NCI-H1694 (cell line): ENCODE results near the gene RRAGD.

Experiments
- DNase-seq: peaks from one replicate; lab custom pipeline; 2025; lab: John Stamatoyannopoulos, UW

Gene RRAGD

DNA sequence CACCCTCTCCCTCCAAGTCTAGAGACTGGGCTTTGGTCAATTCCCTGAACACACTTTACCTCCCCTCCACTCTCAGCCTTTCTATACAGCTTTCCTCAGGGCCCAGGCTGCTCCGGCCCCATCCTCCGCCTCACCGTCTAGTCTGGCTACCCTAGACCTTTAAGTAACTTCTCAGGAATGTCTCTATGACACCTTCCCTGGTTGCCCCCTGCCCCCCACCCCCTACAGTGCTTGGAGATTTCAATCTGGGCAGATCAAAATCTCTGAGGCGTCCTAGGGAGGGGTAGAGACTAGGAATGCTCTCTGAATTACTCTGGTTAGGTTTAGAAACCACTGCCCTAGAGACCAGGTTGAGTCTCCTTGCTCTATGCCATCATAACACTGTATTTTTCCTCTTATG, 65.6 kb downstream of the RRAGD start:
- no peak for DNase-seq

GRCh38 chr6:89339565-89339964, 72.5 kb downstream of the RRAGD start:
- no peak for DNase-seq

DNA sequence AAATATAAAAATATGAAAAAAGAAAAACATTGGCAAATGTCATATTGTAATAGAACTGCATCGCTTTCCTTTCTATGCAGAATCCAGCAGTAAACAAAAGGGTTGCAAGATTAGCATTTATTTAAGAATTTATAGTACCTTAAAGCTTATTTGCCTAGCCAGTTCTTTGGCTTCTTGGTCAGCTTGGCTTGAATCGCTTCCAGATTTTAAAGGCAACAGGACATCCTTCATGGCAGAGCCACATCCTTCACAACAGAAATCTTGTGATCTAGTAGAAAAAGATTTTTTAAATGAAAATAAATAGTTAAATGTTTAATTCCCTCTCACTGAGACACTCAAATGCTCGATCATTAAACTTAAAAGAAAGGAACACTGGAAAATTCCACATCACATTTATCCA, 76.9 kb downstream of the RRAGD start:
- no peak for DNase-seq

DNA sequence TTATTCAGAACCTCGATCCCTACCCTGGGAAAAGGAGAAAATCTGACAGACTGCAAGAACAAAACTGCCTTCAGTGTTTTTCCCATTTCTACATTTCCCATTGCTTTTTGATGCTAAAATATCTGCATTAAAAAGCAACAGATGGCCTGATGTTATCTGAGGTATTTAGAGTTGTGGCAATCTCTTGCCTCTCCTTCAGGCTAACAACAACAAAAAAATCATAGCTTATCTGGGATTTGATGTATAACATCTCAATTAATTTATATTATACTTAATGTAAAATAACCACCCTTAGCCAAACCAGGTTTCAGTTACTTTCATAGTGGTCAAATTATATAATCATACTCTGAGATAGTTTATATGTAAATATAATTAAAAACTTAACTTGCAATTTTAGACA, 81.2 kb downstream of the RRAGD start:
- DNase-seq: no peak

- no peak for DNase-seq
These were observed 83.1 kb downstream of the RRAGD start for GRCh38 chr6:89328976-89329375.

DNA sequence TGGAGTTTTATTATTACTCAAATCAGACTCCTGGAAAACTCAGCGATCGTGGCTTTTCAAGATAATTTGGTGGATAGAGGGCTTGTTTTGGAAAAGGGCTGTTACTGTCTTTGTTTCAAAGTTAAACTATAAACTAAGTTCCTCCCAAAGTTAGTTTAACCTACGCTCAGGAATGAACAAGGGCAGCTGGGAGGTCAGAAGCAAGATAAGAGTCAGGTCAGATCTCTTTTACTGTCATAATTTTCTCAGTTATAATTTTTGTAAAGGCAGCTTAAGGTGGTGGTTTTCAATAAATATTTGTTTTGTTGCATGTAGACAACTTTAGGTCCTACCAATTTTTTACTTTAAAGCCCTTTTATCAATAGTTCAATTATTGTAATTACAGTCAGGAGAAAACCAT, 87.8 kb downstream of the RRAGD start:
- no peak for DNase-seq

- DNase-seq: no peak
These were observed 88.5 kb downstream of the RRAGD start for GRCh38 chr6:89323511-89323971.

DNA sequence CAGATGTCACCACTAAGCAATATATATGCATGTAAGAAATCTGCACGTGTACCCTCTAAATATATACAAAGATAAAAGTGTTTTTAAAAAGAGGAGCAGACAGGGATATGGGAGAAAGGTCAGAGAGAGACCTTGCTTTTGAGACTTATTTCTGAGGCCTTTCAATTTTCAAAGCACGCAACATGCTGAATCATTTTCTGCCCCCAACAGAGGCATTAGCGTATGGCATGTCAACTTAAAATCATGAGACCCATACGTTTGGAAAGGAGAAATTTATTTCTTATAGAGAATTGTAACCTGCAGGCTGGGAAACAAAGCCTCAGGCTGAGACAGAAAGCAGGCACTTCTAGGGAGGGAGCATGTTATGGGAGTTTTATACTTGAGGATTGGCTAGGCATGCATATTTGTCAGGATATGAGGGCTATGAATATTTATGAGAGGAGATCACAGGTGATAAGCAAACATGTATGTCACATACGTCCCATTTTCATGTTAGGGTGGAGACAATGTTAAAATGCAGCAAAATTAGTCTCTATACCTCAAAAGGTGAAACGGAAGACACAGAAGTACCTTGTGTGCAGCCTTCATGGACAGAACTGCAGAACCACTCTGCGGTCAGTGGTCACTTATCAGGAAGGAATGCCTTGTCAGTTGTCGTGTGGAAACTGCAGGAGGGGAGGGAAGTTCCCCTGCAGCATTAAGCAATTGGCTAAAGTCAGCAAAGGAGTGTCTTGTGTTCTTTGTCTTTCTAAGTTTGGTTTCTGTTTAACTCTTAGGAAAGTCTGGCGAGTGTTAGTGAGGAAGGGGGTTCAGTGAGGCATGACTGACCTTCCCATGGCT, 90.7 kb downstream of the RRAGD start:
- DNase-seq: no peak

DNA sequence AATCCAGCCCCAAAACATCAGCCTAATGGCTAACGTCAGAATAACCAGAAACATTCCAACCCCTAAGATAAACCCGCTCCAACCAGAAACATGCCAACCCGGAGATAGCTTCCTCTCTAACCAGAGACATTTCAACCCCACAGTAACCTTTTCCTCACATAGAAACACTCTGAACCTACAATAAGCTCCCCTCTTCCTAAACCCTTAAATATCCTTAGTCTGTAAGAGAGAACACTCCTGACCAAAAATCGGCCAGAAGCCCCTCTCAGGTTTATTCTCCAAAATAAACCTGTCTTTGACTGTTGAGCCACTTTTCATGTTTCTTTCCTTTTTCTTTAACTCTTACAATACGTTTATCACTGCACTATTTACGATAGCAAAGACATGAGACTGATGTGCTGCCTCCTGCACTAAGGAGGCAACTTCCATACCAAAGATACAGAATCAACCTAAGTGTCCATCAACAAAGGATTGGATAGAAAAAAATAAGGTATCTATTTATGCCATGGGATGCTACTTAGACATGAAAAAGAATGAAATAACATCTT, 92.0 kb downstream of the RRAGD start:
- DNase-seq: no peak

- DNase-seq: no peak
These were observed 95.0 kb downstream of the RRAGD start for GRCh38 chr6:89317067-89317466.

- no peak for DNase-seq
These were observed 96.7 kb downstream of the RRAGD start, which contains the start of gene GABRR2 for GRCh38 chr6:89315249-89315885. GABRR2 (minus strand) TSS chr6:89315299; CDS start chr6:89315165, 134 bp downstream.

DNA sequence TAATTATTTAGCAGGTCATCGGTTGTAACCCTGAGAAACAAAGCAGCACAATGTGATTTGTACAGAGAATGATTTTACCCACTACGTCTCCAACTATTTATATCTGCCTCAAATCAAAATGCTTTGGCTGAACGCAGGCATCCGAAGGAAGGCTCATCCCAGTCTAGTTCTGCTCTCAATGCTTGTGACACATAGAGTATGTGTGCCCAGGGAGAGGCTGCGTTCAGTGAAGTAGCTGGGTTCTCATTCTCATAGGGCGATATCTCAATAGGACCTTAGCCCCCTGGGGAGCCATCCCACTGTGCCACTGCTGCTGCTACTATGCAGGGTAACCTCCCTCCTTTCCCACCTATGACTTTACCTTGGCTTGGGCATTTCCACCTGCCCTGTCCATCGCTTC, 97.4 kb downstream of the RRAGD start:
- no peak for DNase-seq
